ENCODE data around the gene SPDEF. TPM values are rescaled to one million over a fixed set of nuclear protein-coding genes. Genes with fewer than 3 reads are reported as not detected.

The SPDEF gene
- total RNA-seq, 4 donors from 2014 or later = 0.16 to 0.20 TPM; not detected in 2

DNA sequence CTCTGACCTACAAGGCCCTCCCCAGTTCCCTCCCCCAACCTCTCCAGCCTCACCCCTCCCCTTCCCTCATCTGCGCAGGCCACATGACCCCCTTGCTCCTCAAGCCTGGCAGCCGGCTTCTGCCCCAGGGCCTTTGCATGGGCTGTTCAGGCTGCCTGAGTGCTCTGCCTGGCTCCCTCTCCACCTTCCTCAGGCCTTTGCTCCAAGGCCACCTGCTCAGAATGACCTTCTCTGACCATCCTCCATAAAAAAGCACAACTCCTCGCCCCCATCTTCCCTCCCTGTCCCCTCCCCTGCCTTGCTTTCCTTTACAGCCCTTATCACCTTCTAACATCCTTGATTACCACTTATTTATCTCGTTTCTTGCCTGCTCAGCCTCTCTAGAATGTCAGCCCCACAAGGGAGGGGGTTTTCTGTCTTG lies 38.7 kb downstream of the SPDEF start:
- in situ Hi-C loops (cut with MboI; ENCODE audit: low sequenced_read_pairs in 4 of 4) = no loop called here
- no peak for DNase-seq
- H3K9me3 ChIP-seq = no peaks in the 10 kb centered on the region
- no peak overlapping the region for H3K27ac ChIP-seq
- no peak for TF ChIP-seq POLR2A (IDR thresholded peaks at IDR 0.05)
- TF ChIP-seq CTCF (IDR thresholded peaks at IDR 0.05 in 4 of 5, conservative IDR thresholded peaks at IDR 0.05 in 1 of 5) = no peak
- H3K4me3 ChIP-seq = no peak overlapping the region
- intact Hi-C loops (cut with DNase I; ENCODE audit: low total_unique reads) = no loop called here
- peaks cover 0 to 10% (median 7%) of the 10 kb centered on the region in 3 donors for H3K27me3 ChIP-seq
- no peak for ATAC-seq
- H3K4me1 ChIP-seq = no peaks in the 10 kb centered on the region
- H3K36me3 ChIP-seq = no peaks in the 10 kb centered on the region

DNA sequence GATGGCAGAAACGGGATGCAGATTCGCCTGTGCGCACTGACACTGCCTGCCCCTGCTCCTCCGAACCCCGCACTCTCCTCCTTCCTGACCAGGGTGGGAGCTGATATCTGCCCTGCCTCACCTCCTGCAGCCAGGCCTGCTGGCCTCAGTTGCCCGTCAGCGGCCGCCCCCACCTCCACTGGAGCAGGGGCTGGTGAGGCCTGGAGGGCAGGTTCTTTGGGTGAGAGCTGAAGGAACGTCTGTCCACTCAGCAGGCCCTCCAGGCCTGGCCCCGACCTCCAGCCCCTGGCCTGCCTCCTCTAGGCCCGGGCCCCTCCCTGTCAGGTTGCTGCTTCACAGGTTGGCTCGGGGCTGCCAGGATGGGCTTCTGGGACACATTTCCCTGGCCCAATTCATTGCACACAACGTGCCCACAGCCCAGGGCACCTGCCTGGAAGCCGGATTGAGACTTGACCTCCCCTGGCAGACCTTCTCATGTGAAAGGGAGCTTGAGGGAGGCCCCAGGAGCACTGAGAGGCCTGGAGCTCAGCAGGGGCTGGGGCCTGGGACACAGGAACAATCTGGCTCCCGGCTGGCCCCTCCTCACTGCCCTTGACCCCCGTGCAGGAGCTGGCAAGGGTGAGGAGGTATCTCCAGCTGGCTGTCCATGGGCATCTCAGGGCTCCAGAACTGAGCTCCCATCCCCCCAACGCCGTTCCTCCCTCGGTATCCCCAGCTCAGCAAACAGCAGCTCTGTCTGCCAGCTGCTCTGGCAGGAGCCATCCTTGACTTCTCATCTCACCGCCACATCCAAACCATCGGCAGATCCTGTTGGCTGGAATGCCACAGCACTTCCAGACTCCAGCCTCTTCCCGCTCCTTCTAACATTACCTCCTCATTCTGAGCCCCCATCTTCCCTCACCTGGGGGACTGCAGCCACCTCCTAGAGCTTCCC lies 39.5 kb downstream of the SPDEF start:
- no peaks in the 10 kb centered on the region for H3K36me3 ChIP-seq
- no peaks in the 10 kb centered on the region for H3K9me3 ChIP-seq
- in situ Hi-C loops (cut with MboI; ENCODE audit: low sequenced_read_pairs in 4 of 4) = no loop called here
- no peak overlapping the region for H3K27ac ChIP-seq
- H3K27me3 ChIP-seq = peaks cover 0 to 10% (median 7%) of the 10 kb centered on the region in 3 donors
- H3K4me3 ChIP-seq = no peak overlapping the region
- ATAC-seq (no peak), DNase-seq (no peak)
- no peak for TF ChIP-seq CTCF (IDR thresholded peaks at IDR 0.05 in 4 of 5, conservative IDR thresholded peaks at IDR 0.05 in 1 of 5)
- no peak for TF ChIP-seq POLR2A (IDR thresholded peaks at IDR 0.05)
- H3K4me1 ChIP-seq = no peaks in the 10 kb centered on the region
- intact Hi-C loops (cut with DNase I; ENCODE audit: low total_unique reads) = no loop called here

DNA sequence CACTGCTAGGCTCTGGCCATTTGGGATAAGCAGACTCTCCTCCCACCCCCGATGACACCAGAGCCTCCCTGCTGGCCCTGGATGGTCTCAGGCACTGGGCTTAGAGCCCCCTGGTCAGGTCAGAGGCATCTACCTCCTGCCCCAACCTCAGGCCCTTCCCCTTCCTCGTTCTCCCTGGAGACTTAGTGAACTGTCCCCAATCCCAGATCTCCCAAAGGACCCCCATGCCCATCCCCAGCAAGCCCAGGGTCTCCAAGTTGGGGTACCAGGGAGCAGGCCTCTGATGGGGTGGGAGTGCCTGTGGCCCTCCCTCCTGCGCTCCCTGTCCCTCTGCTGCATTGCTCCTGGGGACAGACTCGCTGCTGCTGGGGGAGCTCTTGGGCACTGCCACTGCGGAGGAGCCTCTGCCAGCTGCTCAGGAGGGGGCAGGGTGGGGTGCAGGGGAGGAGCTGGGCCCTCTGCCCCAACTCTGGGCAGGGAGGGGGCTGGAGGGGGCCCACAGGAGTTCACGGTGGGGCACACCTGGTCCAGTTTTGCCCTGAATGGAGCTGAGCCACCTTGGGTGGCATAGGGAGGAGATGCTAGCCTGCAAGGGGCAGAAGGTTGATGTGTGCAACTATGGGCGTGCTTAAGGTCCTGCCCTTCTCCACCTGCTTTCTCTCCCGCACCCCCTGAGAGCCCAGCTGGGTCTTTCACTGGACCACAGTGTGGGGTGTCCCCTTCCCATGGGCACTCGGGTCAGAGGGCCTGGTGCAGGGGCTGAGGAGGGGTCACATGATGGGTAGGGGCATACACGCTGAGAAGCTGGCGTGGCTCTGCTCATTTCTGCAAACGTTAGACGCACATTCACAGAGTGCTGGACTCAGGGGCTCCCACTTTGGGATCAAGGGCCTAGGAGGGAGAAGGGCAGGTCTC lies 40.4 kb downstream of the SPDEF start:
- intact Hi-C loops (cut with DNase I; ENCODE audit: low total_unique reads) (no loop called here), in situ Hi-C loops (cut with MboI; ENCODE audit: low sequenced_read_pairs in 4 of 4) (no loop called here)
- no peak for ATAC-seq
- TF ChIP-seq CTCF (IDR thresholded peaks at IDR 0.05 in 4 of 5, conservative IDR thresholded peaks at IDR 0.05 in 1 of 5) (no peak), POLR2A (IDR thresholded peaks at IDR 0.05) (no peak)
- no peak overlapping the region for H3K4me3 ChIP-seq
- H3K4me1 ChIP-seq = no peaks in the 10 kb centered on the region
- no peak overlapping the region for H3K27ac ChIP-seq
- peaks cover 0 to 10% (median 7%) of the 10 kb centered on the region in 3 donors for H3K27me3 ChIP-seq
- H3K9me3 ChIP-seq = no peaks in the 10 kb centered on the region
- DNase-seq = no peak
- H3K36me3 ChIP-seq = no peaks in the 10 kb centered on the region

- H3K4me3 ChIP-seq = no peak overlapping the region
- in situ Hi-C loops (cut with MboI; ENCODE audit: low sequenced_read_pairs in 4 of 4) (no loop called here), intact Hi-C loops (cut with DNase I; ENCODE audit: low total_unique reads) (no loop called here)
- no peak for TF ChIP-seq CTCF (IDR thresholded peaks at IDR 0.05 in 4 of 5, conservative IDR thresholded peaks at IDR 0.05 in 1 of 5)
- no peak overlapping the region for H3K27ac ChIP-seq
- no peaks in the 10 kb centered on the region for H3K36me3 ChIP-seq
- DNase-seq (no peak), ATAC-seq (no peak)
- H3K4me1 ChIP-seq = no peaks in the 10 kb centered on the region
- H3K27me3 ChIP-seq = peaks cover 0 to 10% (median 7%) of the 10 kb centered on the region in 3 donors
- no peaks in the 10 kb centered on the region for H3K9me3 ChIP-seq
Measured at GRCh38 chr6:34514593-34515472, 41.3 kb downstream of the SPDEF start.

All from gastrocnemius medialis (tissue), 4 donors.